Limb (tissue), 2 donors: ENCODE results near the gene GRIK5.
"Not testable (repeated sequence)": the region's sequence is repeated elsewhere in the genome, so short reads cannot be mapped to it uniquely, and the experiment has no call there.

Experiments
- DNase-seq, 2 donors: peaks; one replicate each; pipeline ENCODE4 v3.0.0-alpha.2; 2016; ENCODE audit errors: extremely low spot score in 2 of 2

GRIK5 gene

DNA sequence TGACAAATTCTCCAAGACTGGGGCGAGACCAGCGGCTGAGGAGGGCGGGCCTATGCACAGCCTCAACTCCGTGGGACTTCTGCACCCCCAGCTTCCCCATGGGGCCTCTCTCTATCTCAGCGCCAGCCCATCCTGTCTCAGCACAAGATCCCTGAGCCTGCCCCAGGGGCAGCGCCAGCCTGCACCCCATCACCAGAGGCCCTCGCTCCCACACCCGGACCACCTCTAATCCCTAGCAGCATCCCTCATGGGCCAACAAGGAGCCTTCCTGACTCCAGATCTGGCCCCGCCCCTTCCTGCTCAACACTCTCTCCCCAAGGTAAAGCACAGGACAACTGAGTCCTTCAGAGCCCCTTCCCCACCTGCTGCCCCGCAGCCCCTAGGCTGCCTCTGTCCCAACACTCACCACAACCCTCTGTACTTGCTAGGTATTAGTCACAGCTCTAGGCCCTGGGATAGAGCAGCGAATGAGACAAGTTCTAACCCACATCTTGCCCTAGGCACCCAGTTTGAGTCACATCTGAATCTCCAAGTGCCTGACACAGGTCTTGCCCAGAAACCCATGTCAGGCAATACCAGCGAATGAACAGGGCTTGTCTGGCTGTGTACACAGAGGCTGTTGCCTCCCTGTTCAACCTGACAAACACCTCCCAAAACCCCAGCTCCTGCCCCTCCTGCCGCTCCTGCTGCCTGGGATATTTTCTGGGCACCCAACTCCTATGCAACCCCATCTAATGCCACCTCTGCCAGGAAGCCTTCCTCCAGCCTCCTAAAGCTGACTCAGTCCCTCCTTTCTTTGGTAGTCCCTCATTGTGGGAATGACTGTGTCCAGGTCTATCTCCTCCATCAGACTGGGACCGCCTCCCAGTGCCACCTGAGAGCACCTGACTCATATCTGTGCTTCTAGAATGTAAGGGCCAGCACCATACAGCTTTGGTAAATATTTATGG, 18.6 kb downstream of the GRIK5 start:
- no peak for DNase-seq

GRCh38 chr19:42048992-42049391, 21.0 kb downstream of the GRIK5 start:
- DNase-seq: no peak

GRCh38 chr19:42045575-42045974, 24.4 kb downstream of the GRIK5 start:
- no peak for DNase-seq

- DNase-seq: no peak
Measured at GRCh38 chr19:42042455-42043170, 27.4 kb downstream of the GRIK5 start.

- not testable (repeated sequence) for DNase-seq
Measured at GRCh38 chr19:42040491-42040890, 29.5 kb downstream of the GRIK5 start.

DNA sequence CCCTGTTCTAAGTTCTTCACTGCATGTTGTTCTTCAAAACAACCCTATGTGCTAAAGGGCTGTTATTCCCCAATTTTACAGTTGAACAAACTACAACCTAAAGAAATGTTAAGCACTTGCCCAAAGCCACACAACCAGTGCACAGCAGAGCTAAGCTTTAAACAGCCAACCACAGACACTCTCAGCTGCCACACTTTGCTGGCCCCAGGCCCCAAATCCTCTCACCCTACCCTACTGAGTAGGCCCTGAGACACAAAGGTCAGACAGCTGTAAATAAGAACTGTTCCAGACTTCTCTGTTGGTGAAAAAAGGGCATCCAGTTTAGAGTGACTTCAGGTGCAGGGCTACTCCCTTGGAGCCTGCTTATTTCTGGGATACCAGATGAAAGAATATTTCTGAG, 30.0 kb downstream of the GRIK5 start:
- DNase-seq: no peak

- no peak for DNase-seq
Measured at GRCh38 chr19:42038666-42039065, 31.3 kb downstream of the GRIK5 start.

DNA sequence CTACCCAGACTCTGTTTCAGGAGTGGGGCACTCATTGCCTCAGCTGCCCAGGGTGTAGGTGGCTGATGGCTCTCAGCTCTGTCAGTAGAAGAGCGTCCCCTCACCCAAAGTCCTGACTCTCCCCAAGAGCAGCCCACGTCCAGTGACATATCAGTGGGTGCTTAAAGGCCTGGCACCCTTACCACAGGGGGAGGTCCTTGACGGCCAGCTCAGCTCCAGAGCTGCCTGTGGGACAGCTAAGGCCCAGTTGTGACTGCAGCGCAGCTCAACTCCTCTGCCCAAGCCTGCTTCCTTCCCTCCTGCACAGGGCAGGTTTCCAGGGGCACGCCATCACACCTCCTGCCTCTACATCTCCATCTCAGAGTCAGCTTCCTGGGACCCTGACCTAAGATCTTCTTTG, 32.4 kb downstream of the GRIK5 start:
- DNase-seq: no peak

DNA sequence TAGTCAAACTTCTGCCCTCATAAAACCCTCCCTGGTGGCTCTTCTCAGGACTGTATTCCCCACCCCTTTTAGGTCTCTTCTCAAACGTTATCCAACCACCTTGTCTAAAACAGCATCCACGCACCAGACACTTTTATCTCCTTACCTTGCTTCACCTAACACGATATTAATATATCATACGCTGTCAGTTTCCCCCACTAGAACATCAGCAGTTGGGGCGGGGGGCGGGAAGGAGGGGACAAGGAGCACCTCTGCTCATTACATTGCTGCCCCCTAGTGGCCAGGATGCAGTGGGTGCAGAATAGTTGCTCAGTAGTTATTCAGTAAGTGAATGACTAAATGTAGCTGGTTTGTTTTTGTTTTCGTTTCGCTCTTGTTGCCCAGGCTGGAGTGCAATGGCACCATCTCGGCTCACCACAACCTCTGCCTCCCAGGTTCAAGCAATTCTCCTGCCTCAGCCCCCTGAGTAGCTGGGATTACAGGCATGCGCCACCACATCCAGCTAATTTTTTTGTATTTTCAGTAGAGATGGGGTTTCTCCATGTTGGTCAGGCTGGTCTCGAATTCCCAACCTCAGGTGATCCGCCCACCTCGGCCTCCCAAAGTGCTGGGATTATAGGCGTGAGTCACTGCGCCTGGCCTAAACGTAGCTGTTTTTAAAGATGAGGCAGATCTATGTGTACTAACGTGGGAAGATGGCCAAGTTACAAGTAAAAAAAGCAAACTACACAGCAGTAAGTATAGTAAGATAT, 35.2 kb downstream of the GRIK5 start:
- DNase-seq: peak; percentile 38 to 67

- no peak for DNase-seq
Measured at GRCh38 chr19:42033413-42033812, 36.6 kb downstream of the GRIK5 start.

GRCh38 chr19:42032431-42032830, 37.6 kb downstream of the GRIK5 start:
- DNase-seq: peak in 1 of 2 donors; percentile 53

DNA sequence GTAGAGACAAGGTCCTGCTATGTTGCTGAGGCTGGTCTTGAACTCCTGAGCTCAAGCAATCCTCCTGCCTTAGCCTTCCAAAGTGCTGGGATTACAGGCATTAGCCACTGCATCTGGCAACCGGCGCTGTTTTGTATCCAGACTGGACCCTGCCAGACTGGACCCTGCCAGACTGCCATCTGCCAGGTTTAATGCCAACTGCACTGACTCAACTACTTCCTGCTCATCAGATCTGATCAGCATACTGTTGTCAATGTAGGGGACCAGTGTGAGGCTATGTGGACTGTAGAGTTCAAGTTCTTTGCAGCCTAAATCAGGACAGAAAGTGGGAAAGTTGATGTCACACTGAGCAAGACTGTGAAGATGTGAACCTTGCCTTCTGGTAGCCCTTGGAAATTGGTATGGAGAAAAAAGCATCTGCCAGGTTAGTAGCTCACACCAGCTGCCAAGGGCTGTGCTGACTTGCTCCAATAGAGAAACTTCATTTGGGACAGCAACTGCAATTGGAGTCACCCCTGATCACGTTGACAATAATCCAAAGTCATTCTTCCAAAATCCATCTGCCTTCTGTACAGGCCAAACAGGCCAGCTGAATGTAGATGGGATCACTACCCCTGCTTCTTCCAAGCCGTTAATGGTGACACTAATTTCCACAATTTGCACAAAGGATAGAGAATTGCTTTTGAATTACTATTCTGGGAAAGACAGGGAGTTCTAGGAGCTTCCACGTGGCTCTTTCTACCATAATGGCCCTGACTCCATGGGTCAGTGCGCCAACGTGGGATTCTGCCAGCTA, 39.2 kb downstream of the GRIK5 start:
- DNase-seq: no peak

- no peak for DNase-seq
Measured at GRCh38 chr19:42028304-42029216, 41.4 kb downstream of the GRIK5 start.

GRCh38 chr19:42024622-42025111, 45.3 kb downstream of the GRIK5 start:
- no peak for DNase-seq

DNA sequence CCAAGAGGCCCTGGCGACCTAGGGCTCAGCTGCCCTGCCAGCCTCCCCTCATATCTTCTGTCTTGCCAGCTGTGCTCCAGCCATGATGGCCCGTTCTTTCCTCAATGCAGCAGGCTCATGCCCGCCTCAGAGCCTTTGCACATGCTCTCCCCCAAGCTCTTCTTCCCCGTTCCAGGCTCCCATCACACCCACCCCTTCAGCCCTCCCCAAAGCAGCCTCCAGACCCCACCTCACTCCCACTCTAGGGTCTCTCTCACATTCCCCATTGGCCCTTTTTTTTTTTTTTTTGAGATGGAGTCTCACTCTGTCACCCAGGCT, 46.1 kb downstream of the GRIK5 start:
- DNase-seq: no peak

GRCh38 chr19:42023121-42023942, 46.7 kb downstream of the GRIK5 start:
- DNase-seq: no peak

- DNase-seq: no peak
Measured at GRCh38 chr19:42022616-42023015, 47.4 kb downstream of the GRIK5 start.

GRCh38 chr19:42021185-42021584, 48.8 kb downstream of the GRIK5 start:
- no peak for DNase-seq
